PFSK-1 (cell line): Measurements from ENCODE around the gene ARL8B.

Experiments used
- FOXP2 ChIP-seq: optimal IDR thresholded peaks from 2 replicates; pipeline ENCODE3; 2011; ENCODE audit warnings: borderline replicate concordance, control low read depth, inconsistent platforms; ENCODE audit not compliant: insufficient read depth; ENCODE audit errors: extremely low read length, extremely low read depth
- POLR2AphosphoS5 ChIP-seq: IDR thresholded peaks from 2 replicates; pipeline ENCODE4 v1.6.1; 2012; ENCODE audit warnings: low read depth, mild to moderate bottlenecking, control low read depth, low read length, moderate library complexity
- REST ChIP-seq, 2 experiments: IDR thresholded peaks; 2 replicates each; pipeline versions ENCODE4 v1.6.1 to v1.8.0; 2011 to 2012; ENCODE audit warnings: low read depth in 2 of 2, low read length in 2 of 2, control low read depth in 1 of 2, inconsistent platforms in 1 of 2, mild to moderate bottlenecking in 1 of 2, moderate library complexity in 1 of 2; ENCODE audit not compliant: insufficient read depth in 1 of 2
- SIN3A ChIP-seq: IDR thresholded peaks from 2 replicates; pipeline ENCODE4 v1.6.1; 2012; ENCODE audit warnings: mild to moderate bottlenecking, low read length, moderate library complexity, borderline replicate concordance; ENCODE audit not compliant: insufficient read depth
- TAF1 ChIP-seq: IDR thresholded peaks from 2 replicates; pipeline ENCODE4 v1.6.1; 2012; ENCODE audit warnings: low read length, control low read depth, borderline replicate concordance; ENCODE audit not compliant: insufficient read depth

The ARL8B gene

DNA sequence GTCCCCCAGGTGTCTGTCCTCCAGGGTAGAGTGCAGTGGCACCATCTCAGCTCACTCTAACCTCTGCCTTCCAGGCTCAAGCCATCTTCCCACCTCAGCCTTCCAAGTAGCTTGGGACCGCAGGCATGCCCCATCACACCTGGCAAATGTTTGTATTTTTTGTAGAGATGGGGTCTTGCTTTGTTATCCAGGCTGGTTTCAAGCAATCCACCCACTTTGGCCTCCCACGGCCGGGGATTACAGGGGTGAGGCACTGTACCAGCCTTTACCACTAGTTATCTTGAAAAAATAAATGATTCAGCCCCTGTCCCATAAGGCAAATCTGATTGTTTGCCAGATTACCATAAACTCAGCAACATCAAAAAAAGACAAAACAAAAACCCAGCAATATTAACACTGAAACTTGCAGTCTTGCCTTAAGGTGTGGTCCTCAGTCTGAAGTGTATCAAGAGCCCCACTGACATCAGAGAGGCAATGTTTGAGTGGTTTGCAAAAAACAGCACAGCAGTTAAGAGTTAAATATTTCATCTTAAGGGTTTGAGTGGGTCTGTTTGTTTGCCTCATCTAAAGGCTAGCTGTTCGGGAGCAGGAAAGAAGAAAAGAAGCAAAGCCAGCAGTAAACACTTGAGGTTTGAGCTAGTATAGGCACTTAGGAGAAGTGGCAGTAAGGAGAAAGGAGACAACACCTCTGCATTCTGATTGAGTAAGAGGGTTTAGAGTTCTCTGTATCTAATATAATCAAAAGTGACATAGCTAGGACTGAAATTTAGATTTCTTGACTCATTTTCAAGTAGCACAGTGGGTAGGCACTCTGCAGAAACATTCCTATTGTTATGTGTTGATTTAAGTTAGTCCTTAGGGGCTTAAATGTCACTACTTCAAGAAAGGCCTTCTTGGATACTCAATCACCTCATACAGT, 39.1 kb downstream of the ARL8B start:
- TF ChIP-seq POLR2AphosphoS5 (no peak), SIN3A (no peak), FOXP2 (no peak), REST (IDR thresholded peaks at IDR 0.05; ENCODE audit: insufficient read depth in 1 of 2, low read depth in 2 of 2, low read length in 2 of 2) (no peak), TAF1 (no peak)

DNA sequence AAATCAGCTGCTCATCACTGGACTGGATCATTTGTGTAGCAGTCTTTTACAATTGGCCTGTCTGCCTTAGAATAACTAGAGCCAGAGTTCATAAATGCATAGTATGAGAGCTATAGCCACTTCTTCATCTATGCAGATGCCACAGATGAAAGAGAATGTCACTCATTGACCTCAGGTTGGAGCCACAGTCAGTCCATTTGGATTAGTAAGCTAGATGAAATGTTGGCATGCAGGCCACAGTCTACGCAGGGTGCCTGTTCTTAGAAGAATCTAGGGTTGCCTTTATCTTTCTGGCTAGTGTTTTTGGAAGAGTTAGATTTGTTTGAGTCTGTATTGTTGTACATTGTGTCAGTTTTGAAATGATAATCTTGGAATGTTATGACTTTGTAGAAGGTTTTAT, 40.0 kb downstream of the ARL8B start:
- TF ChIP-seq SIN3A = no peak
- no peak for TF ChIP-seq REST (IDR thresholded peaks at IDR 0.05; ENCODE audit: insufficient read depth in 1 of 2, low read depth in 2 of 2, low read length in 2 of 2)
- no peak for TF ChIP-seq TAF1
- no peak for TF ChIP-seq FOXP2
- TF ChIP-seq POLR2AphosphoS5 = no peak

GRCh38 chr3:5165698-5166097, 43.6 kb downstream of the ARL8B start:
- TF ChIP-seq TAF1 = no peak
- TF ChIP-seq SIN3A = no peak
- TF ChIP-seq REST (IDR thresholded peaks at IDR 0.05; ENCODE audit: insufficient read depth in 1 of 2, low read depth in 2 of 2, low read length in 2 of 2) = no peak
- no peak for TF ChIP-seq POLR2AphosphoS5
- TF ChIP-seq FOXP2 = no peak

GRCh38 chr3:5166846-5167245, 44.8 kb downstream of the ARL8B start:
- no peak for TF ChIP-seq FOXP2
- no peak for TF ChIP-seq REST (IDR thresholded peaks at IDR 0.05; ENCODE audit: insufficient read depth in 1 of 2, low read depth in 2 of 2, low read length in 2 of 2)
- TF ChIP-seq SIN3A = no peak
- no peak for TF ChIP-seq TAF1
- TF ChIP-seq POLR2AphosphoS5 = no peak
